Kidney (tissue), 14 donors: ENCODE data around the gene CCDC38. TPM values are rescaled to one million over a fixed set of nuclear protein-coding genes. Genes with fewer than 3 reads are reported as not detected.

Experiments used
- DNase-seq, 5 donors: peaks; one replicate each; pipeline ENCODE4 v3.0.0-alpha.2; 2013 to 2020
- FAIRE-seq: peaks from 2 replicates; lab custom pipeline; 2012; peaks lifted over from hg19 to GRCh38; lab: Jason Lieb, UNC
- H3K27ac ChIP-seq, 2 donors: one replicate each; pipeline ENCODE4 v1.7.0; 2013; ENCODE audit warnings: low read depth in 2 of 2, low read length in 2 of 2, inconsistent platforms in 1 of 2
- H3K27me3 ChIP-seq: one replicate; pipeline ENCODE4 v1.7.1; 2013; ENCODE audit warnings: low read length, inconsistent platforms; ENCODE audit not compliant: control insufficient read depth, insufficient read depth
- H3K36me3 ChIP-seq, 3 donors: one replicate each; pipeline versions ENCODE4 v1.7.0 to v1.7.1; 2013; ENCODE audit warnings: low read length in 3 of 3, control low read depth in 1 of 3, inconsistent platforms in 1 of 3; ENCODE audit not compliant: insufficient read depth in 3 of 3, control insufficient read depth in 2 of 3
- H3K4me1 ChIP-seq, 3 donors: one replicate each; pipeline versions ENCODE4 v1.7.0 to v1.7.1; 2013; ENCODE audit warnings: low read length in 3 of 3, inconsistent platforms in 1 of 3, low read depth in 1 of 3; ENCODE audit not compliant: control insufficient read depth in 2 of 3, insufficient read depth in 2 of 3
- H3K4me3 ChIP-seq, 3 donors: one replicate each; pipeline versions ENCODE4 v1.7.0 to v1.8.1; 2013; ENCODE audit warnings: low read length in 3 of 3, control low read depth in 1 of 3, inconsistent platforms in 1 of 3
- H3K9ac ChIP-seq, 3 donors: one replicate each; pipeline versions ENCODE4 v1.7.0 to v1.7.1; 2013; ENCODE audit warnings: low read length in 3 of 3, control low read depth in 1 of 3, inconsistent platforms in 1 of 3
- H3K9me3 ChIP-seq, 3 donors: one replicate each; pipeline versions ENCODE4 v1.7.0 to v1.7.1; 2013; ENCODE audit warnings: low read length in 3 of 3, control low read depth in 1 of 3, inconsistent platforms in 1 of 3; ENCODE audit not compliant: control insufficient read depth in 2 of 3, insufficient read depth in 1 of 3
- intact Hi-C: fragments of 100-400 bp; cut with DNase I; formaldehyde crosslinking; loops from one replicate; pipeline ENCODE4 v1.11.1; 2022
- polyA plus RNA-seq: library from polyadenylated mRNA; stranded (reverse); fragments of 350-450 nt; fragmentation: Illumina TruSeq; extraction: RNeasy Lipid Tissue Mini Kit (QIAGEN cat#74804); gene quantifications from one replicate; pipeline ENCODE4 v1.2.3, GENCODE V29; 2014; ENCODE audit warnings: low read depth, low replicate concordance; ENCODE audit not compliant: insufficient read depth
- total RNA-seq: library from RNA; stranded (reverse); fragmentation: NEBNext Ultra II Directional; extraction: Animal tissue kit (Norgen Biotek cat#: 25700); gene quantifications from one replicate; pipeline ENCODE4 v1.2.1, GENCODE V29; 2021
- TF ChIP-seq, protein P1 (sequence below): IDR thresholded peaks from 3 replicates; pipeline ENCODE4 v1.5.1; 2012; ENCODE audit warnings: mild to moderate bottlenecking, moderate library complexity, borderline replicate concordance; ENCODE audit not compliant: insufficient read depth; ENCODE audit errors: extremely low read depth
- donor health status: control.
- donor health status: control.
- donor health status: control.
- donor health status: control.
- donor health status: control.
- donor health status: DM: yes; HTN: yes; CAD: no.
- donor health status: Normal renal cell carcinoma (clear cell type).

CCDC38 gene
- total and polyA plus RNA-seq, 2 donors from 2014 or later: 0.31 TPM; not detected in 1

- intact Hi-C loops: no loop called here
- DNase-seq (peak in 1 of 5 donors; percentile 11), FAIRE-seq (no peak)
- Histone ChIP-seq H3K4me3 (no peak overlapping the region), H3K27me3 (no peaks in the 10 kb centered on the region), H3K27ac (no peak overlapping the region), H3K9me3 (no peaks in the 10 kb centered on the region), H3K36me3 (no peaks in the 10 kb centered on the region), H3K4me1 (peaks cover 0 to 2% (median 0%) of the 10 kb centered on the region in 3 donors), H3K9ac (no peak overlapping the region)
- TF ChIP-seq, protein P1, sequence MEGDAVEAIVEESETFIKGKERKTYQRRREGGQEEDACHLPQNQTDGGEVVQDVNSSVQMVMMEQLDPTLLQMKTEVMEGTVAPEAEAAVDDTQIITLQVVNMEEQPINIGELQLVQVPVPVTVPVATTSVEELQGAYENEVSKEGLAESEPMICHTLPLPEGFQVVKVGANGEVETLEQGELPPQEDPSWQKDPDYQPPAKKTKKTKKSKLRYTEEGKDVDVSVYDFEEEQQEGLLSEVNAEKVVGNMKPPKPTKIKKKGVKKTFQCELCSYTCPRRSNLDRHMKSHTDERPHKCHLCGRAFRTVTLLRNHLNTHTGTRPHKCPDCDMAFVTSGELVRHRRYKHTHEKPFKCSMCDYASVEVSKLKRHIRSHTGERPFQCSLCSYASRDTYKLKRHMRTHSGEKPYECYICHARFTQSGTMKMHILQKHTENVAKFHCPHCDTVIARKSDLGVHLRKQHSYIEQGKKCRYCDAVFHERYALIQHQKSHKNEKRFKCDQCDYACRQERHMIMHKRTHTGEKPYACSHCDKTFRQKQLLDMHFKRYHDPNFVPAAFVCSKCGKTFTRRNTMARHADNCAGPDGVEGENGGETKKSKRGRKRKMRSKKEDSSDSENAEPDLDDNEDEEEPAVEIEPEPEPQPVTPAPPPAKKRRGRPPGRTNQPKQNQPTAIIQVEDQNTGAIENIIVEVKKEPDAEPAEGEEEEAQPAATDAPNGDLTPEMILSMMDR: no peak
Observed at GRCh38 chr12:95836630-95837239, 105.7 kb downstream of the CCDC38 start.

DNA sequence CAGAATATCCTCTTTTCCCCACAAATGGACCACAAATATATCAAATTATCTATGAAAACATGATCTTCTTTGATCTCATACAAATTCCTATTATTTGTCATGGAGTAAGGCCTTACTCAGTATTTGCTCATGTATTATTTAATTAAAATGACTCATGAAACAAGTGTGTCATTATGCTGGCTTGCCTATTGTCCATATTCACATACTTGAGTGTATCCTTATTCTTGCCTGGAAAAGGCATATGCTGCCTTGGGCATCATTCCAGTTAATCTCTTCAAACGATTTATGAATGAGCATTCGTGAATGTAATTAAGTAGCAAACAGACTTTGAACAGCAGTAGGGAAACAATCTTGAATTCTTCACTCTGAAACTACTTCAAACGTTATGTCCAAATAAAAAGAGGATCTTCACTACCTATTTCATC is 106.2 kb downstream of the CCDC38 start:
- no peak overlapping the region for H3K4me3 ChIP-seq
- peaks cover 0 to 2% (median 0%) of the 10 kb centered on the region in 3 donors for H3K4me1 ChIP-seq
- H3K9me3 ChIP-seq: no peaks in the 10 kb centered on the region
- intact Hi-C loops: no loop called here
- FAIRE-seq (no peak), DNase-seq (peak in 1 of 5 donors; percentile 8)
- H3K27me3 ChIP-seq: no peaks in the 10 kb centered on the region
- H3K9ac ChIP-seq: no peak overlapping the region
- TF ChIP-seq, protein P1: no peak
- no peak overlapping the region for H3K27ac ChIP-seq
- no peaks in the 10 kb centered on the region for H3K36me3 ChIP-seq

GRCh38 chr12:95834572-95834971 is 107.8 kb downstream of the CCDC38 start:
- Histone ChIP-seq H3K9ac (no peak overlapping the region), H3K27me3 (no peaks in the 10 kb centered on the region), H3K4me3 (no peak overlapping the region), H3K9me3 (no peaks in the 10 kb centered on the region), H3K36me3 (no peaks in the 10 kb centered on the region), H3K27ac (no peak overlapping the region), H3K4me1 (peaks cover 0 to 2% (median 0%) of the 10 kb centered on the region in 3 donors)
- intact Hi-C loops: no loop called here
- no peak for FAIRE-seq
- TF ChIP-seq, protein P1: no peak
- no peak for DNase-seq
